ENCODE data around the gene ZNF672.

Gene ZNF672

DNA sequence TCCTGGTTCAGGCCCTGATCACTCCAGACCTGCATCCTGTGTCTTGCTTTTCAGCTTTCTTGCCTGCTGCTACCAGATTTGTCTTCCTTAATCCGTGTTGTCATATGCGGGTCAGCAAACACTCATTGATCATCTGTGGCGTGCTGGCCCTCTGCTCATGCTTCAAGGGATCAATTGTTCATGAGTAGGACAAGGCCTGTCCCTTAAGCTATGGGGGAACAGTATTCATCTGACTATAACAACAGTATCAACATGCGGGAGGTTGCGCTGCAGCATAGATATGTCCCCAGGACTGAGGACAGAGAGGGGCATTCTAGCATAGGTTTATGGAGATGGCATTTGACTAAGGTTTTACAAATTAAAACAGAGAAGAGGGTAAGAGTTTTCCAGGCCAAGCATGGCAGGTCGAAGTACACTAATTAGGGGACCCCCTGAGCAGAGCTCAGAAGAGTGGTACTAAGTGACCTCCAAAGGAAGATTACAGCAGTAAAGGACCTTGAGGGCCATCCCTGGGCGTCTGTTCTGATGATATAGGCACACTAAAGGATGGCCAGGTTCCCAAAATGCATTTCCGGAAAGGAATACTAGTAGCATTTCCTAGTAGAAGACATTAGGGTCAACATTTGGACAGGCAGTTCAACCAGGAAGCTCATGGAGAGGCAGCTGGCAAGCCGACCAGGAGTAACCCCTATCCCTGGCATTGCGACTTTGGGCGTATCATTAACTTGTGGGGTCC lies 811 bp upstream of the ZNF672 start:
- DNase-seq, result no peak

DNA sequence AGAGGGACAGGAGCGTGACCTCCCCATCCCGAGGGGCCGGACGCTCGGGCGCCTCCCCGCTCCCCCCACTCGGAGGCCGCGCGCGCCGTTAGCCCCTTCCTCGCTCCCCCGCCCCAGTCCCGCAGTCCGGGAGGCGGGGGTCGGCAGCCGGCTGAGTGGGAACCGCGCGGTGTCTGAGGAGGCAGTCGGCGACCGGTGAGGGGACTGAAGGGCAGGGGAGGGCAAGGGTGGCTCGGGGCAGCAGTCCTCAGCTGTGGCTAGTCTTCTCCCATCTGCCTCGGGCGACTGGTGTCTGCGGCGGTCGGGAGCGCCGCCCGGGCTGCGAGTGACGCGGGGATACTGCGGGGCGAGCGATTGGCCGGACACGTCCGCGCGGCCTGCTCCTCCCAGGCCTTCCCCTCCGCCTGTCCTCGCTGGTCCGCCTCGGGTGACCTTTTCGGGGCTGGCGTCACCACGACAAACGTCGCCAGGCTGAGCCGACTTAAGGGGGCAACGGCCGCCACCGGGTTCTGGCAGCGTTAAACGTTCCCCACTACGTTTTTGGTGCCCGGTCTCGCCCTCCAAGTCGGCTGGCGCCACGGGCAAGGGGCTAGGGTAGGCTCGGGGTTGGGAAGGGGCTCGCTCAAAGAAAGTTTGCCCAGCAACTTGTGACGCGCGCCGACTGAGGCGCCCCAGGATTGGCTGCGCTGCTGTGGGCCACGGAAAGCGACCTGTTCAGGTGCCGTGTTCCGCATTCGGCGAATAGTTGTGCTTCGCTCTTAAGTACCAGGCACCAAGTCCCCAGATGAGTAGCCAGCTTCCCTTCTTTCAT lies 538 bp downstream of the ZNF672 start:
- DNase-seq, result peak; percentile 49 to 76 (median 63)

DNA sequence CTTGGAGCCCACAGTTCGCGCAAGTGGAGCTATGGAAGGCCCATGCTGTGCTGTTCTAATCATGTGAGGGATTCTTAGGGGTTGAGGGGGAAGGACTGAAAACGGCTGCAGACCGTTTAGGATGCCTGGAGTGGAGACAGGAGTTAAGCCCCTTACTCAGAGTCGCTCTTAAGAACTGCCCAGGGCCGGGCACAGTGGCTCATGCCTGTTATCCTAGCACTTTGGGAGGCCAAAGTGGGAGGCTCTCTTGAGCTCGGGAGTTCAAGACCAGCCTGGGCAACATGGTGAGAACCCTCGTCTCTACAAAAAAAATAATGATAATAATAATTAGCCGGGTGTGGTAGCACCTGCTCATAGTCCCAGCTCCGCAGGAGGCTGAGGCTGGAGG lies 1.1 kb downstream of the ZNF672 start:
- no peak for DNase-seq

DNA sequence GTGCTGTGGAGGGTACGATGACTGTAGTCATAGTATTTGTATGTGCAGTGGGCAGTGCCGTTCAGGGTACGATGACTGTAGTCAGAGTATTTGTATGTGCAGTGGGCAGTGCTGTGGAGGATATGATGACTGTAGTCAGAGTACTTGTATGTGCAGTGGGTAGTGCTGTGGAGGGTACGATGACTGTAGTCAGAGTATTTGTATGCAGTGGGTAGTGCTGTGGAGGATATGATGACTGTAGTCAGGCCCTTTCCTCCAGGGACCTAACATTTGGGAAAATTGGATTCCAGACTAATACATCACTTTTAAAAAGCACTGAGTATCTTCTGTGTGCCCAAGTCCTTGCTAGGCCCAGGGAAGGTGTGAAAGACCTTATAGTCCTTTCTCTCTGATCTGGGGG lies 2.9 kb downstream of the ZNF672 start:
- no peak for DNase-seq

DNA sequence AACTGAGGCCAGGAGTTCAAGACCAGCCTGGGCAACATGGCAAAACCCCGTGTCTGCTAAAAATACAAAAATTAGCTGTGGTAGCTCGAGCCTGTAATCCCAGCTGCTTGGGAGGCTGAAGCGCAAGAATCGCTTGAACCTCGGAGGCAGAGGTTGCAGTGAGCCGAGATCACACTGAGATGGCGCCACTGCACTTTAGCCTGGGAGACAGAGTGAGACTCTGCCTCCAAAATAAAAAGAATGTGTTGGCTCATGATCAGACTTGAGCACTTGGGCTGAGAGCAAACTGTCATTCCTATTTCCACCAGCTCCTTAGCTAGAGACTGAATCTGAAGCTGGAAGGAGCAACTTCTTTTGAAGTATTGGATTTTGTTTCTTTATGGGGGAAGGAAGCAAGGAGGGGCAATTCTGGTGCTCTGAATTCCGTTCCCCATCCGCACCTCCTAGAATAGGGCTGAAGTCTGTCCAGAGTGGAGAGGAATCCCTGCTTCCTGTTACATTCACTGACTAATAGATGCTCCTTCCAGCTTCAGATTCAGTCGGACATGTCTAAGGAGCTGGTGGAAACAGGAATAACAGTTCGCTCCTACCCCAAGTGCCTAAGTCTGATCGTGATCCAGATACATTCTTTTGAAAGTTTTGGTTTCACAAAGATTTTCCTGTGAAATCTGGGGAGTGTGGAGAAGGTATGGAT lies 3.8 kb downstream of the ZNF672 start:
- no peak for DNase-seq

DNA sequence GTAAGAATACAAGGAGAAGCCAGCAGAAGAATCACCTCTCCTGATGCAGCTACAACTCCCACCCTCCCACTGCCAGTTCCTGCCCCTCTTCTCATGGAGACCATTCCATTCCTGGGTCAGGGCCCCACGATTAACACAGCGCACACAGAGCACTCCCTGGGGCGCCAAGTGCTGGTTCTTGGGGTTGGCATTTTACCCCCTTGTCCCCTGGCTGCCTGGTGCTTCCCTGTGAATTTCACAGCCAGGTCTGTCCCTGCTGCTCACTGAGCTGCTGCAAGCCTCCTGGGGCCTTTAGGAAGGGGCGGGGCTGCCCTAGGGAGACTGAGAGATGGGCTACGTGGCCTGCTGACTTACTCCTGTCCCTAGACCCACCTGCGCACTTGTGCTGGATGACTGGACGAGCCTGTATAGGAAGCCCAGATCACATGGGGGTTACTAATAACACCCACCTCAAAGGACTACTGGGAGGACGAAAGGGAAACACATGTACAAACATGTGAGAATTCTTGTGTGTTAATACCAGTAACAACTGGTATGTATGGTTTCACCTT lies 4.8 kb downstream of the ZNF672 start:
- DNase-seq, result no peak

DNA sequence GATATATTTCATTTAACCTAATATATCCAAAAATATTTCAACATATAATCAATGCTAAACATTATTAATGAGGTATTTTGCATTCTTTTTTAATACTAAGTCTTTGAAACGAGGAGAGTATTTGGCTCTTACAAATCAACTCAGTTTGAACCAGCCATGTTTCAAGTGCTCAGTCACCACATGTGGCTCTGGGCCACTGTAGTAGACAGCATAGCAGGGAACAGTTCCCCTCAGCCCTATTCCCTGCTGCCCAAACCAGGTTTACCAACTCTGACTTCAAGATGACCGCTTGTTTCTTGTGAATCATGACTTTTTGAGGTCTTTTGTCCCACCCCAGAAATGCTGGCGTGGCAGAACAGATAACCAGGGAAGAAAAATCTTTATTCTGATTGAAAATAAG lies 5.7 kb downstream of the ZNF672 start:
- no peak for DNase-seq

DNA sequence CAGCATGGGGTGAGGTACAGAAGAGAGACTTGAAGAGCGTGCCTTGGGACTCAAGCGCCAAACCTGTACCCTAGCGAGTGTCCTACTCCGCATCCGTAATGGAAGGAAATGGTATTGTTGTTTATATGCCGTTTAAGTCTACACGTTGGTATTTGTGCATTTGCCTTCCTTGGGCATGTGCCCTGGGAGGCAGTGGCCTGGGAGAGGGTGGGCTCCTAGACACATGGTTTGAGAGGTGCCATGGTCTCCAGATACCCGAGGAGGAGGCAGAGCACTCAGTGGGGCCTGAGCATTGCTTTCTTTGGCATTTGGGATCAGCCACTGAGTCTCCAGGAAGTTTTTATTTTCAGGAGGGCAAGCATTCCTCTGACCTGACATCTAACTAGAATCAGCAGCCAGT lies 6.5 kb downstream of the ZNF672 start:
- no peak for DNase-seq

DNA sequence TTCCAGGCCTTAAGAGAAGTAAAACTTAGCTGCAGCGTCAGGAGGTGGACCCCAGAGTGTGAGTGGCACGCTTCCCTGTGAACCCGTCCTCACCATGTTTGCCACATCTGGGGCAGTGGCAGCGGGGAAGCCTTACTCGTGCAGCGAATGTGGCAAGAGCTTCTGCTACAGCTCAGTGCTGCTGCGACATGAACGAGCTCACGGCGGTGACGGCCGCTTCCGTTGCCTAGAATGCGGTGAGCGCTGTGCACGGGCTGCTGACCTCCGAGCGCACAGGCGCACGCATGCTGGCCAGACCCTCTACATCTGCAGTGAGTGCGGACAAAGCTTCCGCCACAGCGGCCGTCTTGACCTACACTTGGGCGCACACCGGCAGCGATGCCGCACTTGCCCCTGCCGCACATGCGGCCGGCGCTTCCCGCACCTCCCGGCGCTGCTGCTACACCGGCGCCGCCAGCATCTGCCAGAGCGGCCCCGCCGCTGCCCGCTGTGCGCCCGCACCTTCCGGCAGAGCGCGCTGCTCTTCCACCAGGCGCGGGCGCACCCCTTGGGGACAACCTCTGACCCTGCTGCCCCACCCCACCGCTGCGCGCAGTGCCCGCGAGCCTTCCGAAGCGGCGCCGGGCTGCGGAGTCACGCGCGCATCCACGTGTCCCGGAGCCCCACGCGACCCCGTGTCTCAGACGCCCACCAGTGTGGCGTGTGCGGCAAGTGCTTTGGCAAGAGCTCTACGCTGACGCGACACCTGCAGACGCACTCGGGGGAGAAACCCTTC lies 9.3 kb downstream of the ZNF672 start:
- no peak for DNase-seq

DNA sequence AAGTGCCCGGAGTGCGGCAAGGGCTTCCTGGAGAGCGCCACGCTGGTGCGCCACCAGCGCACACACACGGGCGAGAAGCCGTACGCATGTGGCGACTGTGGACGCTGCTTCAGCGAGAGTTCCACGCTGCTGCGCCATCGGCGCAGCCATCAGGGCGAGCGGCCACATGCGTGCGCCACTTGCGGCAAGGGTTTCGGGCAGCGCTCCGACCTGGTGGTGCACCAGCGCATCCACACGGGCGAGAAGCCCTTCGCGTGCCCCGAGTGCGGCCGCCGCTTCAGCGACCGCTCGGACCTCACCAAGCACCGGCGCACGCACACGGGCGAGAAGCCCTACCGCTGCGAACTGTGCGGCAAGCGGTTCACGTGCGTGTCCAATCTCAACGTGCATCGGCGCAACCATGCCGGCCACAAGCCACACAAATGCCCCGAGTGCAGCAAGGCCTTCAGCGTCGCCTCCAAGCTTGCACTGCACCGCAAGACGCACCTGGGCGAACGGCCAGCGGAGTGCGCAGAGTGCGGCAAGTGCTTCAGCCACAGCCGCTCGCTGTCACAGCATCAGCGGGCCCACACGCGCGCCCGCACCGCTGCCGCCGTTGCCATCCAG lies 10.0 kb downstream of the ZNF672 start:
- no peak for DNase-seq

DNA sequence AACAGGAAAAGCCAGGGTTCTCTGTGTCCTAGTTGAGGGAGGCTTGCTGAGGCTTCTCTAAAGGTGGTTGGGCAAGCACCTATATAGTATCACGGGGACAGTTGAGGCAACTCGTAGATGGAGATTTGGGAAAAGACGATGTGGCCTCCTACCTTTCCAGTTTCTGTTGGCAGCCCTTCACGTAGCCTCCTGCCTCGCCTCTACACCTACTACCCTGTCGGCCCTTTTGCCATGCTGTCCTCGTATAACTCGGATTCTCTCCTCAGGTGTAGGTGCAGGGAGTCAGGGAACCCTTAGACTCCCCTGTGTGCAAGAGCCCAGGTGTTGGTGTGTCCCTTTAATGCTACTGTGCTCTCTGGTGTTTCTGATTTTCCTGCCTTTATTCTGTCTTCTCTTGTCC lies 10.6 kb downstream of the ZNF672 start:
- no peak for DNase-seq

DNA sequence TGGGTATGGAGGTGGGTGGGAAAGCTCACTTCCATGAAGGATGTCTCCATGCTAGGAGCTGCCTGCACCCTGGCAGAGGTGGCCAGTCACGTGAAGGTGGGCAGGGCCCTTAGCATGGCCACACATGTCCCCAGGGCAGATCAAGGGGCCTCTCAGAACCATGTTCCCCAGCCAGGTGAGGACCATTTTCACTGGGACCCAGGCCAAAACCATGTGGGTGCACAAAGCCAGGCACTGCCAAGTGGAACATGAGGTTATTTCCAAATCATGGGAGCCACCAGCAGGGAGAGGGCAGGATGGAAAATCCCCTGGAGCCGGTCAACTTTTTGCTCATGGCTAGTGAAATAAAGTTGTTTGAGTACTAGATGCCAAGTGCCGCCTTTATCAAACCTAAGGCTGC lies 11.1 kb downstream of the ZNF672 start:
- DNase-seq, result no peak

DNA sequence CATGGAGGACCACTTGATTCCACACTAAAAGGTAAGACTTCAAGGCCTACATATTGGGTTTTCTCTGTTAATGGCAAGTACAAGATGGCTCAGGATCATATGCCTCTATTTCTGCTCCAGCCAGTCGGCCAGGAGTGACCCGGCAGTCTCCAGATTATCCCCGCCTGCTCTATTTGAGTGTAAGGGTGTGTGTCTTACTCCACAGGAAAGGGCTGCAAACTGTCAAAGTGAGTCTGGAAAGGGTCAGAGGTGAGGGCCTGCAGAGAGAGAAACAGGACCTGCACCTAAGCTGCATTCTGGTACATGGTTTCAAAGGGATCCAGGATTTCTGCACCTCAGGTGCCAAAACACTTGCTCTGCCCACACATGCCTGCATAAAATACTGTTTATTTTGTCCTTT lies 11.6 kb downstream of the ZNF672 start:
- no peak for DNase-seq

DNA sequence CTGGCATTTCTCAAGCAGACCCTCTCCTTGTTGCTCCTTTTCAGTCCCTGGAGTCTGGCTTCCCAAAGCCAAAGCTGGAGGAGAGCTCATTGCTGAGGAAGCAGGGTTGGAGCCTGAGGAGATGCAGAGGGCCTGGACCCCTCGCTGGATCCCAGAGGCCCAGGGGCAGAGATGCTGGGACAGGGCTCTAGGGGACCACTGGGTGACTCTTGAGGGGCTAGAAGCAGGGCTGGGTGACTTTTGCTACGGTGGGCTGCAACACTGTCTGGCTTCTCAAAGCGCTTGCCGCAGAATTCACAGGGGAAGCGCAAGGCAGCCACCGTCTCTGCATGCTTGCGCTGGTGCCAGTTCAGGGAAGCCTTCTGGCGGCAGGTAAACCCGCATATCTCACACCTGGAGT lies 12.1 kb downstream of the ZNF672 start:
- no peak for DNase-seq

DNA sequence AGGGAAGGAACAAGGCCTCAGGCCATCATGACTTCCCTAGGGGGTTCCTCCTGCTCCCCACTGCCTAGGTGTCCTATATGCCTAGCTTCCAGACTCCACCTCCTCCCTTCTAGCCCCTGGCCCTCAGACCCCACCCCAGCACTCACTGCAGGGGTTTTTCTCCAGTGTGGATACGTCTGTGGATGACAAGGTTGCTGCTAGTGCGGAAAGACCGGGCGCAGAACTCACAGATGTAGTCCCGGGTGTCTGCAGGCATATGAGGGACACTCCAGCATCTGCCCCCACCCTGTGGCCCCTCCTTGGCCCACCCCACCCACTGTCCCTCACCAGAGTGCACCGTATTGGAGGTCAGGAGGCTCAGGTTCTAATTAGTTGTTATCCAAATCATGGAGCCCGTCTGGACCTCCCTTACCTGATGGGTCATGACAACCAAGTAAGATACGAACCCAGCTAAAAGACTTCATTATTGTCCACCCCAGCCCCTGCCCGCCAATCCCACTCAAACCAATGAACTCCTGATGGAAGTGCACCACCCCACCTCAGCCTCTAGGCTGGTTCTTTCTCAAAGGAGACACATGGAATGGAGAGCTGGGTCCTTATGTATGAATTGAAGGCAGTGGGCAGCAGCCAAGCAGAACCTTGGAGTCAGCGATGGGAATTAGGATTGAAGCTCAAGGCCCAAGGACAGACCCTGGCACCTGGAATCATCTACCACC lies 12.7 kb downstream of the ZNF672 start:
- DNase-seq, result no peak

DNA sequence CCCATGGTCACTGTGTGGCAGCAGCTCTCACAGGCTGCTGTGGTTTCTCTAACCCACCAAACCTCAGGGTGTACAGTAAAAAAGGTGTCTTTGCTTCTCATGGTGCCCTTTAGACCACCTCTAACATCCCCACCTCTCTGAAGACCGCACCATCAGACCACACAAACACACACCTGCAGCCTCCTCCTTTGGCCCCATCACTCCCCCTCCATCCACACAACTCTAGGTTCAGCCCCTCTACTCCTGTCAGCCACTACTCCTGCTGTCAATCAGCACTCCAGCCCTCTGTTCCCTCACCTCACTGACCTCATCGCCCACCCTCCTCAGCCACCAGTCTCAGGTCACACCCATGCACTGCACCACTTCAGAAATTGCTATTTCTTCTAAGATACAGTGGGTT lies 13.4 kb downstream of the ZNF672 start:
- DNase-seq, result no peak

DNA sequence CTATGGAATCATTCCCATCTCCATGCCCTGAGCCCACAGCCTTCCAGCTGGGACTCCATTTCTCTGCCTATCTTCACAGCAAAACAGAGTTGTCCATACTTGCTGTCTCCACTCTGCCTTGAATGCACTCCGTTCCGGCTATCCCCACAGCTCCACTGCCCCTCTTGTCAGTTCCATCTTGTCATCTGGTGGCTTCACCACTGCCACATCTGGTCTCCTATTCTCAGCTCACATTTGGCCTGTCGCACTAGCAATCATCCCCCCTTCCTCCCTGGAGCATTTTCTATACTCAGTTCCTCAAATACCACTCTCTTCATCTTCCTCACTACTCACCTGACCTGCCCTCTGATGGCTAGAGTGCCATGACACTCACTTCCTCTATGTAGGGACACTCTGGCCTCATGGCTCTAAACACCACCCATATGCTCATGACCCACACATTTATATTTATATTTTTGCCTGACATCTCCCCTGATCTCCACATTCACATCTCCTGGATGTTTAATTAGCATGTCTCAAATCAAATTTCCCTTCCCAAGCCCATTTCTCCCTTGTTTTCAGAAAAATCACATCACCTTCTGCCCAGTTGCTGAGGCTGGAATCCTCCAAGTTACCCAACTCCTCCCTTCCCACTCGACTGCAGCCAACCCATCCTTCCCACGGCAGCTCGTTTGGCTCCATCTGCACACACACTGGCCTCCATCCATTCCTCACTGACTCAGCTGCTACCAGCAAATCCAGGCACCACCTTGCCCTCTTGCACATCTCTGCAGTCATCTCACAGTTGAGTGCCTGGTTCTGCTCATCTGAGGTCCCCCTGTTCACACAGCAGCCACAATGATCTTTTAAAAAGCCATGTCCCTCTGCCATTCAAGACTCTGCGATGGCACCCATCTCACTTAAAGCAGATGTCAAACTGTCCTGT lies 14.7 kb downstream of the ZNF672 start:
- no peak for DNase-seq

DNA sequence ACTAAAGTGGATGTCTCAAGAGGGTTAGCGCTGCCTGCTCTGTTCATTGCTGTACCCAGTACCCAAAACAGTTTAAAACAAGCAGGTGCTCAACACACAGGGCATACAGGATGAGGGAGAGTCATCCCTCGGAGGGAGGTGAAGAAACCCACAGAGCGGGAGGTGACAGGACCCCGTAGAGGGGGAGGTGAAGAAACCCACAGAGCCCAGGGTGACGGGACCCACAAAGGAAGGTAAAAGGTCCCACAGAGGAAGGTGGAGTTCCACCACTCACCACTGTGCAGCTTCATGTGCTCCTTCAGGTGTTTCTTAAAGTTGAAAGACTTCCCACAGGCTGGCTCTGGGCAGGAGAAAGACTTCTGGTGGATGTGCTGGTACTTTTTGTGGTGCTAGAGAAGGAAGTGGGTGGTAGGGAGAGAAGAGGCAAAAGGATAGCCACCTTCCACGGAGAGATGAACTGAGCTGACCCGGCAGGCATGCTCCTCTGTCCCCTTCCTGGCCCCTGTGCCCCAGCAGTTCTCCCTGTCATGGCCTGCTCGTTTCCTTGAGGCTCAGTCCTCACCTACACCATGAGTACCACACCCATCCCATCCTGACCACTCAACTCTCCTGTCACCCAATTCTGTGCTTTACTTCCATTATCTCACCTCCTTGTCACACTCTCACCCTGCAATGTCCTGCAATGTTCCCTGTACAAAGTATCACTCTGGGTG lies 15.8 kb downstream of the ZNF672 start:
- no peak for DNase-seq

DNA sequence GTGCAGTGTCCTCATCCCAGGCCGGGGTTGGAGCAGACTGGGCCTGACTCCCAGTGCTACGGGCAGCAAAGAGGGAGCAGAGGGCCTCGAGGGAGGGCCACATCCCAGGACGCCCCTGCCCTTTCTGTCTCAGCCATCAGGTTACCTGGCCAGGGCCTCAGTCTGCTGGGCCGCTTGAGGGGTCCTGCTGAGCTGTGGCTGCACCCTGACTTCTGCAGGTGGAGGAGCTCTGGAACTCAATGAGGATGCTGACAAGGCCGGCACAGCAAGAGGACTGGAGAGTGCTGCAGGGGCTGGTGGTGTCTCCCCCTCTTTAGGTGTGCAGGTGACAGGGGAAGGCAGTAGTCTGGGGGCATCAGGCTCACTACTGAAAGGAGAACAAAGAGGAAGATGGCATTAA lies 17.6 kb downstream of the ZNF672 start:
- DNase-seq, result no peak

DNA sequence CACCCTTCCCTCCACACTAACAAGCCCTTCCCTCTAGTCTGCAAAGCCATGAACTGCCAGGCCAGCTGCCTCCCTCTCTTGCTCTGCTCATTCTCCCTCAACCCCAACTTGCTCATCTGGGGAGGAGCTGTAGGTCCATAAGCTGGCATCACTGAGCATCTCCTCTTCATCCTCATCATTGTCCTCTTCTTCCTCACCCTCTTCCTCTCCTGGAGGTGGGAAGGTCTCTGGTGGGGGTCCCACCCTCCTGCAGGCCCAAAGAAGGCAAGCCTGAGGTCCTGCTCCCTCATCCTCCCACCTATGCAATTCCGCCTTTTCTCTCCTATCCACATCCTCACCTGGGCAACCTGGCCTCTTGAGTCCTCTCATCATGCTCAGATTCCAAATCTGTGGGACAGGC lies 18.2 kb downstream of the ZNF672 start:
- DNase-seq, result no peak

All from activated naive CD4-positive, alpha-beta T cell (primary cell).